Measurements from ENCODE around the gene NR1H3. TPM values are rescaled to one million over a fixed set of nuclear protein-coding genes. Genes with fewer than 3 reads are reported as not detected.

The NR1H3 gene
- total and polyA plus RNA-seq, 10 of the 15 experiments (the other 5 are each of a cell fraction or from before 2014, with no cell fraction given): 2.6 to 8.9 (median 4.5) TPM

- TF ChIP-seq ETV6 (conservative IDR thresholded peaks at IDR 0.05 in 1 of 2, IDR thresholded peaks at IDR 0.05 in 1 of 2; ENCODE audit: borderline replicate concordance in 1 of 2, low read depth in 1 of 2) (no peak), E2F4 (IDR thresholded peaks at IDR 0.05; ENCODE audit: low read depth, low read length) (no peak), BCL3 (IDR thresholded peaks at IDR 0.05; ENCODE audit: borderline replicate concordance, insufficient read depth, low read depth, low read length, poor library complexity, severe bottlenecking) (no peak), YY1 (IDR thresholded peaks at IDR 0.05; ENCODE audit: low read depth, low read length) (no peak), PRDM15 (CRISPR knock-in tag; IDR thresholded peaks at IDR 0.05) (no peak)
Measured at GRCh38 chr11:47278769-47279168, 21.0 kb downstream of the NR1H3 start (continued).

- Histone ChIP-seq H3K4me3 (no peak overlapping the region), H3K4me2 (ENCODE audit: control insufficient read depth, insufficient read depth) (no peak overlapping the region), H3K9ac (ENCODE audit: control insufficient read depth, insufficient read depth, low read length) (no peak overlapping the region), H4K20me1 (ENCODE audit: control insufficient read depth, insufficient read depth) (no peaks in the 10 kb centered on the region), H3K36me3 (ENCODE audit: control insufficient read depth in 2 of 2, insufficient read depth in 2 of 2, low read length in 1 of 2) (peaks cover 30 to 41% of the 10 kb centered on the region in 2 experiments), H3K79me2 (ENCODE audit: control insufficient read depth, insufficient read depth, low read length) (no peaks in the 10 kb centered on the region), H2AFZ (ENCODE audit: control insufficient read depth, low read depth, low read length) (no peak overlapping the region), H3K9me3 (replicated peaks; ENCODE audit: control insufficient read depth, insufficient read depth, low read length) (no peaks in the 10 kb centered on the region), H3K27ac (ENCODE audit: control insufficient read depth, insufficient read depth) (no peak overlapping the region), H3K27me3 (replicated peaks in 1 of 2; ENCODE audit: control insufficient read depth in 2 of 2, insufficient read depth in 2 of 2, low read length in 1 of 2) (no peaks in the 10 kb centered on the region), H3K4me1 (ENCODE audit: control insufficient read depth, insufficient read depth, low read length) (no peaks in the 10 kb centered on the region)
- no peak for TF ChIP-seq POU2F2 (IDR thresholded peaks at IDR 0.05; ENCODE audit: borderline replicate concordance, low read depth, low read length)
- CTCF ChIA-PET: interaction anchor here (1.0 to 1.1 kb wide), 2 partner anchors 9 to 32 kb away, joined by 3 to 5 read pairs; partner anchors contain the start of gene ACP2
- in situ Hi-C loops (cut with MboI) (no loop called here), intact Hi-C loops (cut with micrococcal nuclease; ENCODE audit: unreplicated experiment) (no loop called here)
- no peak for ATAC-seq
- DNase-seq (ENCODE audit: low read depth, low spot score): no peak
- RAD21 ChIA-PET (ENCODE audit: unreplicated experiment): no interaction called here
- FAIRE-seq: no peak
- POLR2A ChIA-PET: interaction anchor here (1.0 to 1.5 kb wide), 2 partner anchors 9 to 102 kb away, joined by 3 to 4 read pairs; no protein-coding TSS in a partner anchor
- BruUV-seq (replicated peaks): no TSS peak
- SMC1A ChIA-PET (ENCODE audit: uncharacterized antibody, unreplicated experiment): interaction anchor here (1.2 kb wide), 1 partner anchor 21 kb away, joined by 4 read pairs; no protein-coding TSS in a partner anchor
Measured at GRCh38 chr11:47280099-47280498, 22.3 kb downstream of the NR1H3 start.

Data from GM12878 (cell line).